Measurements from ENCODE around the gene CYP27B1.
"Not testable (repeated sequence)": the region's sequence is repeated elsewhere in the genome, so short reads cannot be mapped to it uniquely, and the experiment has no call there.

CYP27B1 gene

GRCh38 chr12:57721846-57722608, 44.9 kb downstream of the CYP27B1 start:
- DNase-seq (ENCODE audit: low read depth): not testable (repeated sequence)

GRCh38 chr12:57720606-57721595, 46.0 kb downstream of the CYP27B1 start:
- DNase-seq (ENCODE audit: low read depth): no peak

- no peak for DNase-seq (ENCODE audit: low read depth)
These were observed 46.9 kb downstream of the CYP27B1 start for GRCh38 chr12:57719777-57720605.

- no peak for DNase-seq (ENCODE audit: low read depth)
These were observed 48.0 kb downstream of the CYP27B1 start for GRCh38 chr12:57718641-57719528.

- no peak for DNase-seq (ENCODE audit: low read depth)
These were observed 48.8 kb downstream of the CYP27B1 start for GRCh38 chr12:57717846-57718640.

GRCh38 chr12:57717131-57717530, 49.7 kb downstream of the CYP27B1 start:
- no peak for DNase-seq (ENCODE audit: low read depth)

DNA sequence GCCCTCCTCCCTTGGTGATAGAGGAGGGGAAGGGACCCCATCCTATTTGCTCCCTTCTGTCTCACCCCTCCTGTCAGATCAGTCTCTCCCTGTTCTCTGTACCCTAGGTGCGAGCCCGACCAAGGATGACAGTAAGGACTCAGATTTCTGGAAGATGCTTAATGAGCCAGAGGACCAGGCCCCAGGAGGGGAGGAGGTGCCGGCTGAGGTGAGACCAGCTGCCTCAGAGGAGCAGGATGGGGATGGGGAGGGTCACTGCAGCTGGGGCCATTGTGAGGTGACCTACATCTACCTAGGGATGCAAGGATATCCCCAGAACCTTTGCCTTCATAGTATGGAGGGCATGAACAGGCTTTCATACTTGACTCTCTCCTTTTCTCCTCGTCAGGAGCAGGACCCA, 50.6 kb downstream of the CYP27B1 start:
- no peak for DNase-seq (ENCODE audit: low read depth)

DNA sequence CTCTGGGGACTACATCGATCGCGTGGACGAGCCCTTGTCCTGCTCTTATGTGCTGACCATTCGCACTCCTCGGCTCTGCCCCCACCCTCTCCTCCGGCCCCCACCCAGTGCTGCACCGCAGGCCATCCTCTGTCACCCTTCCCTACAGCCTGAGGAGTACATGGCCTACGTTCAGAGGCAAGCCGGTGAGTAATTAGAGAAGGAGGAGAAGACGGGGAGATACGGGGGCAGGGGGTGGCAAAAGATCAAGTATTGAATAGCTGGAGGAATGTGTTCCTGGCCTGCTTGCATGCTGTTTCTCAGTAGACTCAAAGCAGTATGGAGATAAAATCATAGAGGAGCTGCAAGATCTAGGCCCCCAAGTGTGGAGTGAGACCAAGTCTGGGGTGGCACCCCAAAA, 51.1 kb downstream of the CYP27B1 start:
- DNase-seq (ENCODE audit: low read depth): no peak

DNA sequence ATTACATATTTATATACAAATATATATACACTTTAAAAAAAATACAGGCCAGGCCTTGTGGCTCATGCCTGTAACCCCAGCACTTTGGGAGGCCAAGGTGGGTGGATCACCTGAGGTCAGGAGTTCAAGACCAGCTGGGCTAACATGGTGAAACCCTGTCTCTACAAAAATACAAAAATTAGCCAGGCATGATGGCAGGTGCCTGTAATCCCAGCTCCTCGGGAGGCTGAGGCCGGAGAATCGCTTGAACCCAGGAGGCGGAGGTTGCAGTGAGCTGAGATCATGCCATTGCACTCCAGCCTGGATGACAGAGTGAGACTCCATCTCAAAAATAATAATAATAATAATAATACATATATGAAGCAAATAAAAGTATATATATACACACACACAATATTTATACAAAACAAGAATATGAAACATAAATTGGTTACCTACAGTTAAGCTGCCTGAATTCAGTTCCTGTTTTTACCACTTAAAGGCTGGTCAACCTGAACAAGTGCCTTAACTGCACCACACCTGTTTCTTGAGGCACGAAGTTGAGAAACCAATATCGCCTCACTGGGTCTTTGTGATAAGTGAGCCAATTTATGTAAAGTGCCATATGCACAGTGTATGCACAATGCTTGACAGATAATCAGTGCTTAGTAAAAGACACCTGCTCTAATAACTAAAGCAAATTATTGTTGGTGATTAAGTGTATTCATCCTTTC, 51.7 kb downstream of the CYP27B1 start:
- DNase-seq (ENCODE audit: low read depth): not testable (repeated sequence)

GRCh38 chr12:57713209-57713608, 53.7 kb downstream of the CYP27B1 start:
- DNase-seq (ENCODE audit: low read depth): no peak

DNA sequence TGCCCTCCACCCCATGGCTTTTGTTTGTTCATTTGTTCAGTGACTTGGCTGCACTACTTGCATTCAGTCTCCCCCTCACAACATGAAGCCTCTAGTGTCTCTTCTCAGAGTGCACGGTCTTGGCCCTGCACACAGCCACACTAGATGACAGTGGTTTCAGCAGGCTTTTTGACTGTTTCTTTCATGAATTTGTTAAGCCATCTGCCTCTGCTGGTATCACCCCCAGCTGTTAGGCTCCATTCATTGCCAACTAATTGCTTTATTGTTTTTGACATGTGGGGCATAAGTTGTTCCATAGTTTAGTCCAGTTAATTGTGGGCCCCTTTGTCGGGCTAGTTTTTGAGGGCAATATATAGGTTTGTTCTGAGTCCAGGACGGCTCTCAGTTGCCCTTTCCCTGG, 54.2 kb downstream of the CYP27B1 start:
- no peak for DNase-seq (ENCODE audit: low read depth)
